DOHH2 (cell line): Measurements from ENCODE around the gene CCM2.

Experiments
- H3F3A ChIP-seq: fragments of 200-600 bp; sonication (generic), shearing (Covaris generic); 2 replicates; pipeline ENCODE4 v1.6.0; 2016; ENCODE audit warnings: antibody characterized with exemption, mild to moderate bottlenecking; ENCODE audit not compliant: control insufficient read depth, insufficient read depth
- H3K27ac ChIP-seq: fragments of 200-600 bp; sonication (generic); 2 replicates; pipeline ENCODE4 v1.5.1; 2014; ENCODE audit warnings: low read depth, mild to moderate bottlenecking, low read length, moderate library complexity
- H3K27me3 ChIP-seq: fragments of 200-600 bp; sonication (generic); 2 replicates; pipeline ENCODE4 v1.6.1; 2014; ENCODE audit warnings: mild to moderate bottlenecking, low read length, mixed read lengths; ENCODE audit not compliant: control insufficient read depth
- H3K36me3 ChIP-seq: fragments of 200-600 bp; sonication (generic); 2 replicates; pipeline ENCODE4 v1.6.1; 2014; ENCODE audit warnings: mild to moderate bottlenecking, low read length, moderate library complexity, mixed read lengths; ENCODE audit not compliant: control insufficient read depth
- H3K4me1 ChIP-seq: fragments of 200-600 bp; sonication (generic); 2 replicates; pipeline ENCODE4 v1.6.1; 2014; ENCODE audit warnings: mild to moderate bottlenecking, low read length, mixed read lengths; ENCODE audit not compliant: control insufficient read depth
- H3K4me2 ChIP-seq: fragments of 200-600 bp; sonication (generic); 2 replicates; pipeline ENCODE4 v1.6.0; 2014; ENCODE audit warnings: mild to moderate bottlenecking, low read length, moderate library complexity
- H3K4me3 ChIP-seq: fragments of 200-600 bp; sonication (generic); 2 replicates; pipeline ENCODE4 v1.5.1; 2014; ENCODE audit warnings: mild to moderate bottlenecking, low read length, mixed read lengths
- H3K79me2 ChIP-seq: fragments of 200-600 bp; sonication (generic); 2 replicates; pipeline ENCODE4 v1.6.1; 2014; ENCODE audit warnings: mild to moderate bottlenecking, low read length, mixed read lengths; ENCODE audit not compliant: control insufficient read depth
- H3K9me2 ChIP-seq: fragments of 200-600 bp; sonication (generic); replicated peaks from 2 replicates; pipeline ENCODE4 v1.6.1; 2014; ENCODE audit warnings: mild to moderate bottlenecking, low read length, mixed read lengths; ENCODE audit not compliant: control insufficient read depth
- H3K9me3 ChIP-seq: fragments of 200-600 bp; sonication (generic); 2 replicates; pipeline ENCODE4 v1.6.1; 2014; ENCODE audit warnings: antibody characterized with exemption, low read length, mixed read lengths; ENCODE audit not compliant: control insufficient read depth, insufficient read depth
- H4K20me1 ChIP-seq: fragments of 200-600 bp; sonication (generic); 2 replicates; pipeline ENCODE4 v1.6.0; 2014; ENCODE audit warnings: low read depth, mild to moderate bottlenecking, antibody characterized with exemption, low read length, moderate library complexity; ENCODE audit not compliant: control insufficient read depth, insufficient read depth
- CTCF ChIP-seq: fragments of 200-600 bp; sonication (generic); IDR thresholded peaks from one replicate; pipeline ENCODE4 v1.5.1; 2014; ENCODE audit warnings: antibody characterized with exemption, mild to moderate bottlenecking, low read depth, low read length; ENCODE audit not compliant: poor library complexity, severe bottlenecking
- EZH2phosphoT487 ChIP-seq: fragments of 200-600 bp; sonication (generic); IDR thresholded peaks from 2 replicates; pipeline ENCODE4 v1.6.1; 2017; ENCODE audit warnings: borderline replicate concordance, mild to moderate bottlenecking, antibody characterized with exemption, low read length, moderate library complexity, mixed read lengths

CCM2 gene

GRCh38 chr7:45078125-45078681, 78.2 kb downstream of the CCM2 start:
- H3K4me2 ChIP-seq, result no peak overlapping the region
- TF ChIP-seq EZH2phosphoT487 (no peak), CTCF (no peak)
- H3K4me3 ChIP-seq, result no peak overlapping the region
- H3K79me2 ChIP-seq, result no peaks in the 10 kb centered on the region
- H3K9me2 ChIP-seq, result no peaks in the 10 kb centered on the region
- H4K20me1 ChIP-seq, result 0 out of 2 replicates have a peak, but pooled peaks cover 3% of the 10 kb centered on the region
- H3K9me3 ChIP-seq, result no peaks in the 10 kb centered on the region
- no peak overlapping the region for H3K27ac ChIP-seq
- 0 out of 2 replicates have a peak, but pooled peaks cover 4% of the 10 kb centered on the region for H3F3A ChIP-seq
- H3K27me3 ChIP-seq, result no peaks in the 10 kb centered on the region
- H3K4me1 ChIP-seq, result no peaks in the 10 kb centered on the region
- H3K36me3 ChIP-seq, result peaks cover 43% of the 10 kb centered on the region

GRCh38 chr7:45080265-45080957, 80.4 kb downstream of the CCM2 start:
- H3K9me2 ChIP-seq, result no peaks in the 10 kb centered on the region
- no peaks in the 10 kb centered on the region for H3F3A ChIP-seq
- H3K79me2 ChIP-seq, result no peaks in the 10 kb centered on the region
- no peaks in the 10 kb centered on the region for H3K27me3 ChIP-seq
- peaks cover 20% of the 10 kb centered on the region for H3K36me3 ChIP-seq
- H3K9me3 ChIP-seq, result no peaks in the 10 kb centered on the region
- no peak overlapping the region for H3K4me3 ChIP-seq
- H4K20me1 ChIP-seq, result 0 out of 2 replicates have a peak, but pooled peaks cover 3% of the 10 kb centered on the region
- TF ChIP-seq CTCF, result no peak
- TF ChIP-seq EZH2phosphoT487, result no peak
- H3K4me2 ChIP-seq, result no peak overlapping the region
- no peak overlapping the region for H3K27ac ChIP-seq
- no peaks in the 10 kb centered on the region for H3K4me1 ChIP-seq

- H3K9me2 ChIP-seq, result no peaks in the 10 kb centered on the region
- peaks cover 13% of the 10 kb centered on the region for H3K36me3 ChIP-seq
- no peak overlapping the region for H3K27ac ChIP-seq
- no peaks in the 10 kb centered on the region for H3F3A ChIP-seq
- no peak overlapping the region for H3K4me2 ChIP-seq
- TF ChIP-seq CTCF, result no peak
- TF ChIP-seq EZH2phosphoT487, result no peak
- no peaks in the 10 kb centered on the region for H3K27me3 ChIP-seq
- no peaks in the 10 kb centered on the region for H3K4me1 ChIP-seq
- H4K20me1 ChIP-seq, result 0 out of 2 replicates have a peak, but pooled peaks cover 3% of the 10 kb centered on the region
- no peaks in the 10 kb centered on the region for H3K79me2 ChIP-seq
- H3K4me3 ChIP-seq, result no peak overlapping the region
- no peaks in the 10 kb centered on the region for H3K9me3 ChIP-seq
Observed at GRCh38 chr7:45080958-45081669, 81.1 kb downstream of the CCM2 start.
